ENCODE results near the gene PROK1. TPM values are rescaled to one million over a fixed set of nuclear protein-coding genes. Genes with fewer than 3 reads are reported as not detected.
A peak's percentile ranks its signal among the peaks of the same experiment; 100 is the strongest.
"Not testable (repeated sequence)": the region's sequence is repeated elsewhere in the genome, so short reads cannot be mapped to it uniquely, and the experiment has no call there.

PROK1 gene, protein sequence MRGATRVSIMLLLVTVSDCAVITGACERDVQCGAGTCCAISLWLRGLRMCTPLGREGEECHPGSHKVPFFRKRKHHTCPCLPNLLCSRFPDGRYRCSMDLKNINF
- not detected for polyA plus RNA-seq (2012; ENCODE audit: insufficient read depth, insufficient read length)

DNA sequence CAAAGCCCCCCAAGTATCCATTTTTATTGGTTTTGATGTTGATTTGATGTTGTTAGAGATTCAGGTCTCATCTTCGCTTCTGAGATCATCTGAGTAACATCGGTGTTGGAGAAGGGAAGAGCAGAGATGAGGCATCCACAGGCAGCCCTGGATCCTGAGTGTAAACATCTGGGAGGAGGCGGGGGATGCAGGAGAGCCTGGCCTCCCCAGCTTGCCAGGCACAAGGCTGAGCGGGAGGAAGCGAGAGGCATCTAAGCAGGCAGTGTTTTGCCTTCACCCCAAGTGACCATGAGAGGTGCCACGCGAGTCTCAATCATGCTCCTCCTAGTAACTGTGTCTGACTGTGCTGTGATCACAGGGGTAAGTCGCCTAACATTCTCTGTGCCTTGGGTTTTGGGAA lies at the start of gene PROK1:
TSS of gene PROK1 (plus strand) at position 221 of the 400 bp plus-strand sequence. CDS start at position 289, 68 bp downstream.
- H3K4me3 ChIP-seq (ENCODE audit: low read length): no peak within 1 kb of the TSS
- DNase-seq (ENCODE audit: low read depth, low spot score): no peak

DNA sequence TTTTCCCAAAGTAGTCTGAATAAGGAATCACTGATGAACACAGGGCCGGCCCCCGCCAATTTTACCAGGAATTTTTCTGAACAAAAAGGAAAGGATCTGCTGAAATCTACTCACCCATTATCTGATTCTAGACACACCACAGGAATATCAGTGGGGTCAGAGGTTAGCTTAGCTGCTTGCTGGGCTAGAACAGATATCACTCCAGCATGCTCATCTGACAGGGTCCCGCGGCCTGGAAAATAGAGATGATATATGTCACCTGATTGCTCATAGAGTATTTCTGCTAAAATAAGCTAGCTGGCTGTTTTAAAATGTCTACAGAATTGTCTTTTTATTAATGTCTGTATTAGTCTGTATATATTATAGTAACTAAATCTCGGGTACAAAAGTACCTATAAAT lies 47.1 kb upstream of the PROK1 start:
- H3K4me3 ChIP-seq (ENCODE audit: low read length): no peak overlapping the region
- DNase-seq (ENCODE audit: low read depth, low spot score): no peak

DNA sequence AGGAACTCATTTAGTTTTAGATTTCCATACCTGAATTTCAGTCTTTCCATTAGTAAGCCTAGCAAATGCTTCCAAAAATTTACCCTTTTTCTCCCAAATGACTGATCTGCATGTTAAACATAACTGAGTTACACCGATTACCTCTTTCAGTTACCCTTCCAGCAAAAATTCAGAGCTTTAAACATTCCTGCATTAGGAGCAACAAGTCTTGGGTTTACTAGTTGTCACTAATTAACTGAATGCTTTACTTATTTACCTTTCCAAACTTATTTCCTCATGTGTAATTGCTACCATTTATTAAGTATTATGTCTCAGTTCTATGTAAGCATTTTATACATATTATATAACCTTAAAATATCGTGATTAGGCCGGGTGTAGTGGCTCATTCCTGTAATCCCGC lies 46.5 kb upstream of the PROK1 start:
- H3K4me3 ChIP-seq (ENCODE audit: low read length): no peak overlapping the region
- DNase-seq (ENCODE audit: low read depth, low spot score): no peak

DNA sequence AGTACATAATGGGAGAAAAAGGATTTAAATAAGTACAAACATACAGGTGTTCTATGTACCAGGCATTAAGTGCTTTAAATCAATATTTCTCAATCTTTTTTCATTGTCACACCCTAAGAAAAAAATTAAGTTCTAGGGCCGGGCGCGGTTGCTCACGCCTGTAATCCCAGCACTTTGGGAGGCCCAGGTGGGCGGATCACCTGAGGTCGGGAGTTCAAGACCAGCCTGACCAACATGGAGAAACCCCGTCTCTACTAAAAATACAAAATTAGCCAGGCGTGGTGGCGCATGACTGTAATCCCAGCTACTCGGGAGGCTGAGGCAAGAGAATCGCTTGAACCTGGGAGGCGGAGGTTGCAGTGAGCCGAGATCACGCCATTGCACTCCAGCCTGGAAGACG lies 44.5 kb upstream of the PROK1 start:
- peak overlapping the region; percentile 93 for H3K4me3 ChIP-seq (ENCODE audit: low read length)
- DNase-seq (ENCODE audit: low read depth, low spot score): not testable (repeated sequence)

DNA sequence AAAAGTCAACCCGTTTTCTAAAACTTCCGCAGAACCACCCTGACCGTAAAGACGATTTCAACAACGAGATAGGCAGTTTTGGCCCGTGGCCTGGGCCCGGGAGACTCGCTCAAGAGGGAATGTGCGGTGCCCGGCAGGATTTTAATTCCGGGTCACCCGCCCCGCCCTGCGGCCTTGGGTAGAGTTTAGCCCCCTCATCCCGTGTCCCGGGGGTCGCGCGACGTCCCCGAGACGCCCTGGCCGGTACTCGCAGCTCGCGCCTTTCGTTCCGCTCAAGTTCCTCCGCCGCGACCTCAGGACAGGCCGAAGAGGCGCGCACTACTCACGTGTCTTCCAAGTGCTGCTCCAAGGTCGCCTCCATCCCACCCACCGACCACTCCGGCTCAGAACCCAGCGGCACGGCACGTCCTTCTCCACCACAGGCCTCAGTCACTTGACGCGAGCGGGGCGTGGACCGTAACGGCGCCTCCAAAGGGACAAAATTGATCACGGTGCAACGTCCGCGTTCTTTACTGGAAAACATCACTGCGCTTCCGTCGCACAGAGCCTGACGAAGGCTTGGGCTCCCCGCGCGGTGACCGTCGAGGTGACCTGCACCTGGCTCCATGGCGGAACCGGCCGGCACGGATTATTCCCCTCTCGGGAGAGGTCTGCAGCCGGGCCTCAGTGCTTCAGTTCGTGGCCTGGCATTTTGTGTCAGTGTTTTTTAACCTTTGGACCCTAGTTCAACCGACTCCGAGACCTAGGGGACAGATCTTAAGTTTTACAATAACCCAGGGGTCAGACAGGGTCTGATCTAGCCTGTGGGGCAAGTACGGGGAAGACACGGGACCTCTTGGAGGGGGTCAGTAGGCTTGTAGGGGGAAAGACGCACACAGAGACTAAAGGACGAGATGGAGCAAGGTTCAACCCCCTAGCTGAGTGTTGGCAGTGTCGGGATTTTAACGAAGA lies 43.4 kb upstream of the PROK1 start, which contains the start of gene LAMTOR5:
TSS of gene LAMTOR5 (minus strand) at position 435 of the 951 bp plus-strand sequence. CDS start at position 361, 74 bp downstream.
- peak within 1 kb of the TSS; percentile 93 for H3K4me3 ChIP-seq (ENCODE audit: low read length)
- peak; percentile 89 for DNase-seq (ENCODE audit: low read depth, low spot score)

DNA sequence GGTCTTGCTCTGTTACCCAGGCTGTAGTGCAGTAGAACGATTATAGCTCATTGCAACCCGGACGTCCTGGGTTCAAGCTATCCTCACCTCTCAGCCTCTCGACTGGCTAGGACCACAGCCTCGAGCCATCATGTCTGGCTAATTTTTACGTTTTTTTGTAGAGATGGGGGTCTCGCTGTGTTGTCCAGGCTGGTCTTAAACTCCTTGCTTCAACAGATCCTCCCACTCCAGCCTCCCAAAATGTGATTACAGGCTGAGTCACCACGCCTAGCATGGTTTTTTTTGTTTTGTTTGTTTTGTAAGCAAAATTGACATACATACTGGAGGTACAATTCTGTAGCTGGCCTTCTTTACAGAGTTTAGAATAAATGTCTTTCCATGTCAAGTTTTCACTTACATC lies 42.5 kb upstream of the PROK1 start:
- no peak for DNase-seq (ENCODE audit: low read depth, low spot score)
- peak overlapping the region; percentile 93 for H3K4me3 ChIP-seq (ENCODE audit: low read length)

DNA sequence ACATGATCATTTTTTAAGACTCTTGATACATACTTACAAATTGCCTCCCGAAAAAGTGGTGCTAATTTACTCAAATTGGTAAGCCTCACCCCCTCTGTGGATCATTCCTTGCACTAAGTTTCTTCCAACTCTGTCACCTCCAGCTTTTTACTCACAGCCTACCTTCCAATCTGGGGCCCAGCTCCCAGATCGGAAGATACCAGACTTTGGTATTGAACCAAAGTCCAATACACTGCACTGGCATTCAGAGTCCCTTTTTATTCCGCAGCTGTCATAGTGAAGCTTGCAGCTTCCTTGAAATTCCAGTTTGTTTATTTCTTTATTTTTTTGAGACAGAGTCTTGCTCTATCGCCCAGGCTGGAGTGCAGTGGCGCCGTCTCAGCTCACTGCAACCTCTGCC lies 41.6 kb upstream of the PROK1 start:
- H3K4me3 ChIP-seq (ENCODE audit: low read length): no peak overlapping the region
- DNase-seq (ENCODE audit: low read depth, low spot score): no peak

DNA sequence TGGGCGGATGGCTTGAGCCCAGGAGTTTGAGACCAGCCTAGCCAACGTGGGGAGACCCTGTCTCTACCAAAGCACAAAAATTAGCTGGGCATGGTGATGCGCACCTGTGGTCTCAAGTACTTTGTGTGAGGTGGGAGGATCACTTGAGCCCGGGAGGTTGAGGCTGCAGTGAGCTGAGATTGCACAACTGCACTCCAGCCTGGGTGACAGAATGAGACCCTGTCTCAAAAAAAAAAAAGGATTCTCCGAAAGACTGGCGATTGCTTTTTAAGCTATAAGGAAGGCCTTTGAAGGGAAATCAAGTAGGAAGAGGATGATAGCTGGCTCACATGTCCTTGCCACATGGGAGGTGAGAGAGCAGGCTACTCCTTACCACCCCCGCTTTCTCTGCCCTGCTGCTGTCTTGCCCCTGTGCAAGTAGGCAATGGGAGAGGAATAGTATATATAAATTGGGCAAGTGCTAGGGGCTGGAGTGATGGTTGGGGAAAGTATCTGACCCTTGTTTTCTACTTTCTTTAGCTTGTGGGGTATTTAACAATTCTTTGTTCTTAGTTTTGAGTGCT lies 39.7 kb upstream of the PROK1 start:
- DNase-seq (ENCODE audit: low read depth, low spot score): no peak
- no peak overlapping the region for H3K4me3 ChIP-seq (ENCODE audit: low read length)

DNA sequence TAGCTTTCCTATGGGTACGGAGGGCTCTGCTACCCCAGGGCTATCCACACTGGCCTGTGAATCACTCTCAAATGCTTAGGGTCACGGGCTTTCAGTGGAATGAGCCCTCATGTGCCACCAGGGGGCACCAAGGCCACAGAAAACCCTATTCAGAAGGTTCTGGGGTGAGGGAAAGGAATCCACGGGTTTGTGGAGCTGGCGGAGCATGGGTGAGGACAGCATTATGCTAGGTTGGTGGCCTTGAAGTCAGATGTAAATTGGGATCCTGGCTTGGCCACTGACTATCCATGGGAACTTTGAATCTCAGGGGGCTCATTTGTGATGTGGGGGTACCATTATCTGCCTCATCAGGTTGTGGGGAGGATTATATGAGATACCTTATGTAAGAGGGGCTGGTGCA lies 38.4 kb upstream of the PROK1 start:
- DNase-seq (ENCODE audit: low read depth, low spot score): peak; percentile 40
- H3K4me3 ChIP-seq (ENCODE audit: low read length): no peak overlapping the region

DNA sequence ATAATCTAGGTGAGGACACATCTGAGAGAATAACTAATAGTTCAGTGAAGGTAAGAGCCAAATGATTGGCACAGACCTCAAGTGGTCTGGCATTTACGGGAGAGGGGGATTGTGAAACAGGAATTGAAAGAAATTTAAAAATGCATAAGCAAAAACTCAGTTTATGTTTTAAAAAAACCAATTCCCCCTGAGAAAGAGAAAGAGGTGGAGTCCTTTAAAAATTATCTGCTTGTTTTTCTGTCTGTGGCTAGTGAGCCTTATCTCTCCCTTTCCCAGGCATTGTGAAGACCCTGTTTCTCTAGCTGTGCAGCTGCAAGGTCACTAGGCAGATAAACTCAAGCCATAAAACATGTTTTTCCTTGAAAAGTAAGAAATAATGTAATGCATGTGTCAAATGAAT lies 37.9 kb upstream of the PROK1 start:
- not testable (repeated sequence) for DNase-seq (ENCODE audit: low read depth, low spot score); H3K4me3 ChIP-seq (ENCODE audit: low read length)

DNA sequence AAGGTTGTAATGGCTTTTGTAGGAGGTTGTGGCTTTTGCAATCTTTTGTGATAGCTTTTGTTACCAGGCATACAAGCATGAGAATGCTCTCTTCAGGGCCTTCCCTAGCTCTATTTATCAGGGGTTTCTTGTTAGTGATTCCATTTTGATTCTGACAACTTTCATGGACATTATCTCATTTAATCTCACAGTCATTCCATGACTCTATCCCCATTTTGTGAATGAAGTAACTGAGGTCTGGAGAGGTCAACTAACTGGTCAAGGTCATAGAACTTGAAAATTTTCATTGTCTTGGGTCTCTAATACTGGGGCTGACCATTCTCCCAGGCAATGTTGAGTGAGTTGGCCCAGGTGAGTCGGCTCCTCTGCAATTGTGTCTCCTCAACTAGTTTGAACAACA lies 32.2 kb upstream of the PROK1 start:
- DNase-seq (ENCODE audit: low read depth, low spot score): no peak
- H3K4me3 ChIP-seq (ENCODE audit: low read length): no peak overlapping the region

DNA sequence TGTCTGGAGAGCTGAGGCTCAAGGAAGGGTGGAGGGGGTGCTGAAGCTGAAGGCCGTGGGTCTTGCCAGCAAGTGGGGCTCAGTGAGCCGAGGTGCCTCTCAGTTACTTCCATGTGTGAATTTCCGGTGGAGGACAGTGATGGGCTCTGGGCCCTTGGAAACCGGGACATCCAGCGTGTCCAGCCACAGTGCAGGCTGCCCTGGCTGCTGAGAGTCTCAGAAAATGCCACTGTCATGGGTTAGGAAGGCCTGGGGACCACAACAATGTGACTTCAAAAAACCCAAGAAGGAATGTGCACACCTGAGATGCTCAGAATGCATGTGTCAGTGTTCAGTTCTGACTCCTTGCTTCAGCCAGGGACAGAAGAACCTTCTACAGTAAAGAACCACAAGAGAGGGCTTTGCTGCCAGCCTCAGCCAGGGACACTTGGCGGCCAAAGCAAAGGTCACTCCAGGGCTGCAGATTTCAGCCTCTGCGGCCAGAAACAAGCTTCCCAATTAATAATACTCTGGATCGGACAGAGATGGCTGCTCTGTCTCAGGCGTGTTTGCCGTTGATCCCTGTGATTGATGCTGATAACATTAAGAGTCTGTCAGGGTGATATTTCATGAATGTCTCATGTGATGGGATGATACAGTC lies 30.8 kb upstream of the PROK1 start:
- no peak for DNase-seq (ENCODE audit: low read depth, low spot score)

DNA sequence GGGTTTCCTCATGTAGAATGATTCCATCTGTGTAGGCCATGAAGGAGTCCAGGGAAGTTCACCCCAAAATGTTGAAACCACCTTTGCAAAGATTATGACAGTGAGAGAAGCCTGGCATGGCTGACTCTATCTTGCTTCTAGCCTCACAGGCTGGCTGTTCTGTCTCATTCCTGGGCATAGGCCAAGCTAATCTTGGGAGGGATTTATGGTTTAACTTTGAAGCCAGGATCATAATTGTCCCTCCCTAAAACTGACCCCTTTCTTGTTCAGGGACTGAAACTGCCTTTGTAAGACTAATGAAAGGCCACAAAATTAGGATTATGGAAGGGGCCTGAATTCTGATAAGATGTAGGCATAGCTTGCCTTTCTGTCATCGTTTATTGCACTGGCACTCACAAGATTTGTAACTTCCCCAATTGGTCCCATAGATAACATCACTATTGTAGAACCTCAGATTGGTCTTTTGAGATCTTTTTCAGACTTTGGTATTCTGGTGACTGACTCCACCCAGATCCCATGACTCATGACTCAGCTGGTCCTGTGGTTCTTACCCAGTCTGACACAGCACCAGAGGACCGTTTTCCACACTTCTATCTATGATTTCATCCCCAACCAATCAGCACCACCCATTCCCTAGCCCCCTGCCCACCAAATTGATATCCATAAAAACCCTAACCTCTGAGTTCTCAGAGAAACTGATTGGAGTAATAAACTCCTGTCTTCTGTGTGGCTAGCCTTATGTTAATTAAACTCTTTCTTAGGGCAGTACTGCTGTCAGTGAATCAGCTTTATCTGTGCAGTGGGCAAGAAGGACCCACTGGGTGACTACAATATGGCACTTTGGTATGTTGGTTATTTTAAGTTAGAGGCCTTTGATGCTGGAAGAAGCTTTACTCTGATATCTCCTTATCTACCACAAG lies 29.8 kb upstream of the PROK1 start:
- no peak overlapping the region for H3K4me3 ChIP-seq (ENCODE audit: low read length)
- no peak for DNase-seq (ENCODE audit: low read depth, low spot score)

More for the DNA sequence above, 30.8 kb upstream of the PROK1 start:
- no peak overlapping the region for H3K4me3 ChIP-seq (ENCODE audit: low read length)

DNA sequence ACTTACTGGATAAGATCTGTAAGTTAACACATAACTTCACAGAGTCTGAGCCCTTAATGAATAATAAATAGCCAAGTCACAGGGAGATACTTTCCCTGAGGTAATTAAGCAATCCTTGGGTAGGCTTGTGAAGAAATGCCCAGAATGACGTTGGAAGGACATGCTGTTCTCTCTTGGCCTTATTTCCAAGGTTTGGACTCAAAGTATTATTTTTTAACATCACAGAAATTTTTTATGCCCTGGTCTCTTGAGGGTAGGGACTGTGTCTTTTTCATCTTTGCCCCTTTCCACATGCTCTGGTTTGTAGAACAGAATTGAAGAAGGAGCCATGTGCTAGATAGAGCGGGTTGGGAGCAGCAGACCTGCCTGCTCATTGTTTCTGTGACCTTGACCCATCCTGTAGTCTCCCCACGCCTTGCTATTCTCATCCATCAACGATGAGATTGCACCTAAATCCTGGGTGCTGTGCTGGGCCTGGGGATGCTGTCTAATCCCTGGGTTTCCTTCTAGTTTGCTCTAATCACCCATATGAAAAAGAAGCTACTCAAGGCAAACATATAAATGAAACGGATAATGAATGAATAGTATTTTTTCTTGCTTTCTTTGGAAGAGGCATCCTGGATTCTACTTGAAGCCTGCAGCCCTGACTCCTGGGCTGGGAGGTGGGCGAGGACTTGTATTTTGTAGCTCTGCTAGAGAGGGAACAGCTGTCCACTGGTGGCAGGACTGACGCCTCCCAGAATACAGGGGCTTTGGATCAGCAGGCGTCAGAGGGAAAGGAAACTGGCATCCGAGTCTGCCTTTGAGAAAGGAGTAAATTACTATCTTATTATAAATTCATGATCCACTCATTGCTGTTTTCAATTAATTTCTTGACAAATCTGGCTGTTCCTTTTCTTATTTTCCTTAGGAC lies 26.0 kb upstream of the PROK1 start:
- H3K4me3 ChIP-seq (ENCODE audit: low read length): no peak overlapping the region
- no peak for DNase-seq (ENCODE audit: low read depth, low spot score)

DNA sequence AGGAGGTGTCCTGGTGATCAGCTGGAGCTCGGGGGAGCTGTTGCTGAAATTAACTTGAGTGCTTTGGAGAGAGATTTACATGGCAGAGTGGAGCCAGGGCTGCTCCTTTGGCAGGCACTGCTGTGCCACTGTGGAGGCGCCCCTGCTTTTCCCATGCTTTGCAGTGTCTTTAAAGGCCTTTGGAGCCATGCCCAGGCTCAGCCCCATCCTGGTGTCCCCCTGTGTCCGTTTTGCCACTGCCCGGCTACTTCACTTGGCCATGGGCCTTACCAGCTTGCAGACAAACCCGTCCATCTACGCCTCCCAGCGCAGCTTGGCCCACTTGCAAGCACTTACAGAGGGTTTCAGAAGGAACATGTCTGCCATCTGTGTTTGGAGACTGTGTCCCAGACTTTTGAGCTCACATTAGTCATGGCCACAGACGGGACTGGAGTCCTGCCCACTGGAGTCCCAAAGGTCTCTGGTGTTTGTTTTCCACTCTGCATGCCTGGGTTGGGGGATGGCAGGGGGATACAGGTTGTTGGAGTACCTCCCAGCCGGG lies 25.3 kb upstream of the PROK1 start:
- H3K4me3 ChIP-seq (ENCODE audit: low read length): no peak overlapping the region
- DNase-seq (ENCODE audit: low read depth, low spot score): no peak

DNA sequence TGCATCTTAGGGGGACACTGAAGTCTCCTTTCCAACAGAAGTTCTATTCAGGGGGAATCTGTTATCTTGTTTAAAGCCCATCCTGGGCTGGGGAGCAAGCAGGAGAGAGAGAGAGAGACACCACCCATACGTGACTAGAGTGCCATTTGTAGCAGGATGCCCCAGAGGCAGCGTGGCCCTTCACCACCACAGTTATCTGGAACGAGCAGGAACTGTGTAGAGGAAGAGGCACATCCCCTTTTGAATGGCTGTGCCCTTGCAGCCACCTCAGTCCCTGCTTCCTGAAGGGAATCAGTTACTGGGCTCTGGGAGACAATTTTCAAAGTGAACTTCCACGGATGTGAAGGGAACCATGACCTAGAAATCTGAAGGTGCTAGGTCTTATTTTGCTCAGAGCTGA lies 24.1 kb upstream of the PROK1 start:
- no peak for DNase-seq (ENCODE audit: low read depth, low spot score)
- no peak overlapping the region for H3K4me3 ChIP-seq (ENCODE audit: low read length)

DNA sequence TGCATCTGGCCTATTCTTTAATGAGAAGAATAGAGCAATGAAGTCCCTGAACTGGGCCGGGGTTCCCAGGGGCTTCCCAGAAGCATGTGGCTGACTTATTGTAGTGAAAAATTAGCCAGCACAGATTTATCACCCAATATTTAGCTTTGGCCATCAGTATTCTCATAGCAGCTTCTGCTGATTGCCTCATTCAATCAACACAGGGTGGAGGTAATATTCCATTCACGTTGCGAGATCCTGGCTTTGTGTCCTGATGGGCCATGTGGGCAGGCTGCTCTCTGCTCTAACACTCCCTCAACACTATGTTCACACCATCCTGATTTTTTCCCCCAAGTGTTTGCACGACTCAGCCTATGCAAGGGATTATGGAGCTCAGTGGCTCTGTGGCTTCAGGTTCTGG lies 22.0 kb upstream of the PROK1 start:
- no peak overlapping the region for H3K4me3 ChIP-seq (ENCODE audit: low read length)
- DNase-seq (ENCODE audit: low read depth, low spot score): no peak
